KMS-11 (cell line): Measurements from ENCODE around the gene CDC42EP2.
A peak's percentile ranks its signal among the peaks of the same experiment; 100 is the strongest.
"Not testable (repeated sequence)": the region's sequence is repeated elsewhere in the genome, so short reads cannot be mapped to it uniquely, and the experiment has no call there.

Experiments
- H2AFZ ChIP-seq: fragments of 200-600 bp; sonication (generic); 2 replicates; pipeline ENCODE4 v1.6.1; 2016; ENCODE audit warnings: antibody characterized with exemption, mixed run types, low read depth
- H3K27ac ChIP-seq: fragments of 200-600 bp; sonication (generic); 2 replicates; pipeline ENCODE4 v1.6.1; 2016; ENCODE audit warnings: mild to moderate bottlenecking, mixed run types
- H3K27me3 ChIP-seq: fragments of 200-600 bp; sonication (generic); 2 replicates; pipeline ENCODE4 v1.6.1; 2017; ENCODE audit warnings: mild to moderate bottlenecking, low read depth, mixed run types, moderate library complexity; ENCODE audit not compliant: insufficient read depth
- H3K36me3 ChIP-seq: fragments of 200-600 bp; sonication (generic); 2 replicates; pipeline ENCODE4 v1.6.1; 2017; ENCODE audit warnings: mild to moderate bottlenecking, mixed run types; ENCODE audit not compliant: insufficient read depth
- H3K4me1 ChIP-seq: fragments of 200-600 bp; sonication (generic); 2 replicates; pipeline ENCODE4 v1.6.1; 2016; ENCODE audit warnings: mild to moderate bottlenecking, low read depth, mixed run types; ENCODE audit not compliant: poor library complexity, severe bottlenecking
- H3K4me2 ChIP-seq: fragments of 200-600 bp; sonication (generic); 2 replicates; pipeline ENCODE4 v1.7.0; 2016; ENCODE audit warnings: mild to moderate bottlenecking, mixed run types
- H3K4me3 ChIP-seq: fragments of 200-600 bp; sonication (generic); IDR thresholded peaks from 2 replicates; pipeline ENCODE4 v1.6.1; 2017; ENCODE audit warnings: low read depth, low read length, mixed read lengths; ENCODE audit not compliant: insufficient read depth
- H3K79me2 ChIP-seq: fragments of 200-600 bp; sonication (generic); 2 replicates; pipeline ENCODE4 v1.6.1; 2016; ENCODE audit warnings: low read depth, mixed run types; ENCODE audit not compliant: insufficient read depth
- H3K9ac ChIP-seq: fragments of 200-600 bp; sonication (generic); 2 replicates; pipeline ENCODE4 v1.6.1; 2016; ENCODE audit warnings: mild to moderate bottlenecking, mixed run types
- H4K20me1 ChIP-seq: fragments of 200-600 bp; sonication (generic); 2 replicates; pipeline ENCODE4 v1.6.1; 2016; ENCODE audit warnings: mild to moderate bottlenecking, mixed run types; ENCODE audit not compliant: insufficient read depth
- CTCF ChIP-seq: fragments of 200-600 bp; sonication (generic); conservative IDR thresholded peaks from 2 replicates; pipeline ENCODE4 v1.6.1; 2017; ENCODE audit warnings: low read depth, mild to moderate bottlenecking, antibody characterized with exemption, low read length, moderate library complexity, mixed read lengths

CDC42EP2 gene

DNA sequence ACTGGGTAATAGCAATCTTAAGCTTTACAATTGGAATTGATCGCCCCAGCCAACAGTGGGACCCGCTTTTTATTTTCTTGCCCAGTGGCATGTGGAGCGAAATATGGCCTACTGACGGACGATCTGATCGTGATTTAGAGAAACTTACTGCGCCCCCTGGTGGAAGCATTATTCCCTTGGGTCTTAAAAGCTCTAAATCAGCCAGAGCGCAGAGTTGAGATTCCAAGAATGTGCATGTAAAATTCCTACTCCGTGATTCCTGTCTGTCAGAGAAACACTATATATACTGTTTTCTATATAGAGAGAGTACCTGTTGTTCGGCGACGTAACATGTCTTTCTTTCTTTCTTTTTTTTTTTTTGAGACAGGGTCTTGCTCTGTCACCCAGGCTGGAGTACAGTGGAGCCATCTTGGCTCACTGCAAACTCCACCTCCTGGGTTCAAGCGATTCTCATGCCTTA is 15.3 kb downstream of the CDC42EP2 start:
- peaks cover 13% of the 10 kb centered on the region for H3K79me2 ChIP-seq
- H2AFZ ChIP-seq = no peak overlapping the region
- H3K27ac ChIP-seq = no peak overlapping the region
- H3K4me2 ChIP-seq = no peak overlapping the region
- no peak overlapping the region for H3K4me3 ChIP-seq
- TF ChIP-seq CTCF = peak; percentile 82
- peaks cover 2% of the 10 kb centered on the region for H3K4me1 ChIP-seq
- H3K36me3 ChIP-seq = no peaks in the 10 kb centered on the region
- H3K9ac ChIP-seq = no peak overlapping the region
- no peaks in the 10 kb centered on the region for H3K27me3 ChIP-seq
- no peaks in the 10 kb centered on the region for H4K20me1 ChIP-seq

DNA sequence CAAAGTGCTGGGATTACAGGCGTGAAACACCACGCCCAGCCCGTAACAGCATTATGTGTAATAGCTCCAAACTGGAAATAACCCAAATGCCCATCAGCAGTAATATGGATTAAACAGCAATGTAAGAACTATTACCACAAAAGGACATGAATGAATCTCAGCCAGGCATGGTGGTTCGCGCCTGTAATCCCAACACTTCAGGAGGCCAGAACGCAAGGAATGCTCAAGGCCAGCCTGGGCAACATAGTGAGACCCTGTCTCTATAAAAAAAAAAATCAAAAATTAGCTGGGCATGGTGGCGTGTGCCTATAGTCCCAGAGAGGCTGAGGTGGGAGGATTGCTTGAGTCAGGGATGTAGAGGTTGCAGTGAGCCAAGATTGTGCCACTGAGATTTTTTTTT is 15.9 kb downstream of the CDC42EP2 start:
- Histone ChIP-seq H3K36me3 (no peaks in the 10 kb centered on the region), H2AFZ (no peak overlapping the region), H3K4me1 (peaks cover 8% of the 10 kb centered on the region), H3K79me2 (peaks cover 19% of the 10 kb centered on the region), H3K27ac (no peak overlapping the region), H4K20me1 (no peaks in the 10 kb centered on the region), H3K27me3 (no peaks in the 10 kb centered on the region), H3K9ac (no peak overlapping the region), H3K4me2 (no peak overlapping the region), H3K4me3 (no peak overlapping the region)
- TF ChIP-seq CTCF = no peak

GRCh38 chr11:65332591-65332990 is 17.9 kb downstream of the CDC42EP2 start:
- not testable (repeated sequence) for H3K4me1 ChIP-seq, H3K27ac ChIP-seq, H3K27me3 ChIP-seq, H4K20me1 ChIP-seq, H3K4me2 ChIP-seq, H2AFZ ChIP-seq, H3K36me3 ChIP-seq, H3K4me3 ChIP-seq, H3K9ac ChIP-seq
- peaks cover 37% of the 10 kb centered on the region for H3K79me2 ChIP-seq

DNA sequence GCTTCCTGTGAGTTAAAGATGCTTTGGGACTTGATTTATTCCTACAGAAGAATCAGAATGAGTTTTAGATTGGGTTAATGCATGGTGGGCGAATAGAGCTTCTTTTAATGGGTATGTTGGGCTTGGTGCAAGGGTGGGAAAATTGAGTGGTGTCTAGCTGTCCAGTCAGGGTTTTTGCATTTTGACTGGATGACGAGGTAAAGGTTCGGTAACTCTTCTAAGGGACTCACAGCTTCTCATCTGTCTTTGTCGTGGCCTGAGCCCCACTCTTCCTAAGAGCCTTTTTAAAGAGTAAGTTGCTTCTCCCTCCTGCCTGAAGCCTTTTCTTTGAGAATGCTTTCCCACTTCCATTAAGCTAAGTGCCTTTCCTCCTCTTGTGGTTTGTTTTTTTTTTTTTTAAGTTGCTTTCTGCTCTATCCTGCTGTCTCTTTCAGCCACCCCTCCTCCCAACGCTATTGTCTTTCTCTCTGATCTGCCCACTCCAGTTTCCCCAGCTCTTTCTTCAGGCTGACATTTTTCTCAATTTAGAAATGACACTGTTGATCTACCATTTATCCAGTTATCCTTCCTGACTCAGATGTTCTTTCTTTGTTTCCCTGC is 20.1 kb downstream of the CDC42EP2 start:
- no peaks in the 10 kb centered on the region for H3K27me3 ChIP-seq
- peak overlapping the region; percentile 99 for H3K4me2 ChIP-seq
- no peaks in the 10 kb centered on the region for H3K36me3 ChIP-seq
- H3K27ac ChIP-seq = 0 out of 2 replicates have a peak overlapping the region, but pooled peaks have one; percentile 33
- peaks cover 9% of the 10 kb centered on the region for H3K4me1 ChIP-seq
- H3K79me2 ChIP-seq = peaks cover 57% of the 10 kb centered on the region
- TF ChIP-seq CTCF = no peak
- H3K4me3 ChIP-seq = no peak overlapping the region
- no peaks in the 10 kb centered on the region for H4K20me1 ChIP-seq
- peak overlapping the region; percentile 74; the same call in 1 of the 2 replicates for H3K9ac ChIP-seq
- no peak overlapping the region for H2AFZ ChIP-seq

DNA sequence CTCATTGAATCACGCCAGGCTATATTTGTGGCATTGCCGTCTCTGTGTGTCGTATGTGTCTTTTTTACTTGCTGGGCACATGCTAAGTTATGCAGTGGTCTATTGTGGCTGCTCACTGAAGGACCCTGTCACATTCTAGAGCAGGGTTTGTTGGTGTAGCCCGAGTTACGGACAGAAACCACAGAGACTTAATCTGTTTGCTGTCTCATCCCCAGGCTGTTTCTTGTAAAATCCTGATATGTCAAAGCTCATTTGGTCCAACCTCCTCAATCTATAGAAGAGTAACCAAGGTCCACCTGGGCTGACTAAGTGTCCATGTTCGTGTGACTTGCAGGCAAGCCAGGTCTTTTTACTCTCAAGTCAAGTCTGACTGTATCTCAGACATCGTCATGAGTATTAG is 24.0 kb downstream of the CDC42EP2 start:
- H4K20me1 ChIP-seq = no peaks in the 10 kb centered on the region
- no peak overlapping the region for H3K4me2 ChIP-seq
- peaks cover 3% of the 10 kb centered on the region; the same call in 1 of the 2 replicates for H3K36me3 ChIP-seq
- peaks cover 57% of the 10 kb centered on the region for H3K79me2 ChIP-seq
- no peak for TF ChIP-seq CTCF
- peaks cover 9% of the 10 kb centered on the region for H3K4me1 ChIP-seq
- no peak overlapping the region for H2AFZ ChIP-seq
- no peak overlapping the region for H3K9ac ChIP-seq
- H3K4me3 ChIP-seq = no peak overlapping the region
- H3K27me3 ChIP-seq = no peaks in the 10 kb centered on the region
- H3K27ac ChIP-seq = no peak overlapping the region
